NCI-H526 treated with DMSO at 0.1 percent for 48 hours (cell line): Measurements from ENCODE around the gene CLMN.
A peak's percentile ranks its signal among the peaks of the same experiment; 100 is the strongest.
"Not testable (repeated sequence)": the region's sequence is repeated elsewhere in the genome, so short reads cannot be mapped to it uniquely, and the experiment has no call there.

Experiments used
- DNase-seq: peaks from one replicate; lab custom pipeline; 2025; lab: John Stamatoyannopoulos, UW

The CLMN gene

DNA sequence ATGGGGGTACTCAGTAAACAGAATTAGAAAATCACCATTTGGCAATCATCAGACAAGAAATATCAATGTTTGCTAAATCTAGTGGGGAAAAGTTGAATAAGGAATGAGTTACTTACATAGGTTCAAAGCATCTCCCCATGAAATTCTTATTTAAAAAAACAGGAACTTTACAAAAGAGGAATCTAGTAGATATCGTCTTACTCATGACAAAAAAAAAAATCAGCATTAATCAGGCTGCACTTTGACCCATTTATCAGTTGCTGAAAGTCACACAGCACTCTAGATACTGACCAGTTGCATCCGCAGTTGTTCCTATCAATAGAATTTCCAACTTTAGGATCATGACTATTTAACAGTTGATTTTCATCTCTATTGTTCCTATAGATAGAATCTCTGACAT lies 156.6 kb downstream of the CLMN start:
- no peak for DNase-seq

DNA sequence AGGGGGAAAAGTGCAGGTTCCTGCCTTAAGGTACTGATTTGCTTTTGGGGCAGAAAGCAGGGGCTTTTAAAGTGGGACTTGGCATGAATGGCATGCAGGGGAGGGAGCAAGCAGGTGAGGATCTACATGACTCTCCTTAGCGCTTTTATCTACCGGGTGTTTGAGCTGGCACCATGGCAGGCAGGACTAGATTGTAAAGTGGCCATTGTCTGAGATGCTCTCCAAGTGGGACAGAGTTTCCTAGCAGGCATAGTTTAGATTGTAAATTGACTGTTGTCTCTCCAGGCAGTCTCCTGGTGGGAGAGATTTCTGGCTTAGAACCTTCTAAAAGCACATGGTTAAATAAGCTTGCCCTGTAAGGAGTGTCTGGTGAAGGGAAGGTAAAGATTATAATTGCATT lies 157.1 kb downstream of the CLMN start:
- no peak for DNase-seq

DNA sequence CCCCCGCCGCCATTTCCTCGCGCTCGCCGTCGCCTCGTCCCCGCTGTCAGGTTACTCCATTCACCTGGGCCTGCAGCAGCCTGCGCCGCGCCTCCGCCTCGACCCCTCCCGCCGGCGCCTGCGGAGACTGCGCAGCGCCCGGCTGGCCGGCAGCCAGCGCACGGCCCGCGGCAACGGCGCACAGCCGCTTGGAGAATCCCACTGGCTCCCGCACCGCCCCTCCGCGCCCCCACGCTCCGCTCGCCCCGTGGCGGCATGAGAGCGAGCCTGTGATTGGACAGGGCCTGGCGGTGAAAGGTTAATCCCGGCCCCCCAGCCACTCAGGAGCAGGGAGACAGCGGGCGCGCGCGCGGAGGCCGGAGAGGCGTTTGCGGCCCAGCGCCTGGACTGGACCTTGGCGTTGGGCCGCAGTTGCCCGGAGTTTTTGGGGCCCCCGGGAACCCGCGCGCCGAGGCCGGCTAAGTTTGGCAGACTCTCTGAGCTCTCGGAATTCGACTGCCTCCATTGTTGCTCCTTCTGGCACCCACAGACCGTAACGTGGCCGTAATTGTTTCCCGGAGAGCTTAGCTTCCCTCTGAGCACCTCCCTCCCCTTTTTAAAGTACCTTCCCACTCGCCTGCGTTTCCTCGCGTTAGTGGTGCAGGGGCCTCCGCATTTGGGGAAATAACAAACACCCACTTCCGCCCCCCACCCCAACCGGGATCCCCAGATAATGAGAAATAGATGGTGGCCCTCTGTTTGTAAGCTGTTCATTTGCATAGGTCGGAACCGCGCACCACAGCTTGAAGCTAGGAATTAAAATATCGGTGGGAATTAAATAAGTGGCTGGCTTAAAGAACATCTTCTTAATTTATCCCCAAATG lies 162.2 kb downstream of the CLMN start, which contains the start of gene DICER1:
Gene DICER1 (minus strand): TSS at position 203 of the 863 bp plus-strand sequence. CDS start 24,071 bp downstream, outside the sequence.
- DNase-seq, result peak; percentile 83

DNA sequence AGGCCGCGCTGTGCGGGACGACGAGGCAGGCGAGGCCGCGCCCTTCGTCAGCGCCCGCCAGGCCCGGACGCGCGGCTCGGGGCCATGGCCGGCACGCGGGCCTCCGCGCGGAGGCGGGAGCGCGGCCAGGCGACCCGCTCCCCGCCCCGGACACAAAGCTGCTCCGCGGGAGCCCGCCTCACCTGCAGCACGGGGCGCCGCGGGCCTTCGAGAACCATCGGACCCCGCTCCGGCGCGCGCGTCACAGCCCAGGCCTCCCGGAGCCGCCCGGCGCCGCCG lies 162.7 kb downstream of the CLMN start:
- DNase-seq, result no peak

DNA sequence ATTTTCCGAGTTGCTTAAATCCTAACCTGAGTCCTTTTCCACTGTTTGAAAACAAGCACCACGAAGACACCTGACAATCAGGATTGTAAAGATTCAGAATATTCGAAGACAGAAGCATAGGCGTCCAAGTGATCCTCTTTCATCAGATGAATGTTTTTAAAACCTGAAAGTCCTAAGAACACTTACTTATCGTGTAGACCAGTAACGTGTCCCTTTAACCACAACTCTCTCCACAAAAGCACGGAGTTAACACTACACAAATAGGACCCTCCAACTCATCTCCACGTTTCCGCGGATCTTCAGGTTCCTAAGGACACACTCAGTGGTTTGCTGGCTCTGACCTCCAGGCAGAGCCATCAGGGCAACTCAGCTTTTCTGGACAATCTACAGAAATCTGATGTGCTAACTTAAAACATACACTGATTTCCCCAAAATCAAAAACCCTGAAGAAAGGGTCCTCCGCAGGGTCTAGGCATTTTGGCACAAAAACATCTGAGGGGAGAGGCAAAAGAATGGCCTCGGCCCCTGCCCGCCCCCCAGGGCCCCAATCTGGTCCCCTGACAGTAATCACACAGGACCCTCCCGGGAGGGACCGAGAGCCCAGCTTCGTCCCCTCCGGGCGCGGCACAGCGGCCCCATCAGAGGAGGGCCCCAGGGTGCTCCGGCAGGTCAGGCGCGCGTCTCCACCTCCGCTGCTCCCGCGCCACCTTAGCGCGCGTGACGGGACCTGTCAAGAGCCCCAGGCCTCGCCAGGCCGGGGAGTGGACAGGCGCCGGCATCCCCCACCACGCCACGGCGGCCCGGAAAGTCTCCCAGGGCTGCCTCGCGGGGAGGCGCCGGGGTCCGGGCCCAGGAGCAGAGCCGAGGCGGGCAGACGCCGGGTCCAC lies 163.3 kb downstream of the CLMN start:
- DNase-seq, result no peak

DNA sequence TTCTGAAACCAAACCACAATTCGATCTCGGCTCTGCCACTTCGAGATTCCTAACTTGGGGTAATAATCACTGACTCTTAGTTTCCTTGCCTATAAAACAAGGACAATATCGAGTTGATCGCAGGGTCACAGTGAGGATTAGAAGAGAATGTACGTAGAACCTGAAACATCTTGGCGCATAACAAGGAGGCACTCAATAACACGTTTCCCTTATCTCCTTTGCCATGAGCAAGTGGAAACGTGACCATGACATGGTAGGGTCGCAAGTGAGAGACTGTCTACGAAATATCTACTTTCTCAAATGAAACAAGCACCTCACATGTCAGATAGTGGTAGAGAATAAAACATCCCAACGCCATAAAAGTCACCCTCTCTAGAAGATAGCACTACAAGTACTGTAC lies 164.7 kb downstream of the CLMN start:
- DNase-seq, result no peak

DNA sequence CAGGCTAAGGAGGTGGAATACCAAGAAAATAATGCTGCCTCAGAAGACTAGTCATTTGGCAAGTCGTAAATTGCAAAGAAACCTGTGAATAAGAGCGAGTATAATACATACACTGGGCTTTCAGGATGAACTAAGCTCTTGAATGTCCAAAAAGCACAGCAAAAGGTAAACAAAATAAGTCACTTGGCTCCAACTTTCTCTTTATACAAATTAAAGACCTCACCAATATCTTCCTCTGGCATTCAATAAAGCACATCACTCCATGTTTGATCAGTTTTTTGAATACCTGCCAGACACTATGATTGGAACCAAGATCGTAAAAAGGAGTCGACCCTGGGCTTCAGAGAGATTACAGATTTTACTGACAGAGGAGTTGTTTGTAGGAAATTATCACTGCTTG lies 165.8 kb downstream of the CLMN start:
- no peak for DNase-seq

DNA sequence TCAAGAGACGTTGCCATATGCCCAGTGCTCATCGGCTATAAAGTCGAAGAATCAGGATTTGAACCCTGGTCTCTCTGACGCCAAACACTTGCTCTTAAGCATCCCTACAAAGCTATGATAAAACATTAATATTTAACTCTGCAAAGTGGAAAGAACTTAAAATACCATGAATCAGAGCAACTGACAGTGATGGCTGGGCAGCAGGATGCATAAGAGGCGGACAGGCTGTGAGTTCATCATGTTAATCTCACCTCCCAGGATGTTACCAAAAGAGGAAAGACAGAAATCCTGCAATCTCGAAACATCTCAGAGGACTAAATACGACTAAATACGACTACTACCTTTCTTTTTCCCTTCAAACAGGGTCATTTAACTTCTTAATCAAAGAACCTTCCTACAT lies 168.1 kb downstream of the CLMN start:
- DNase-seq, result no peak

DNA sequence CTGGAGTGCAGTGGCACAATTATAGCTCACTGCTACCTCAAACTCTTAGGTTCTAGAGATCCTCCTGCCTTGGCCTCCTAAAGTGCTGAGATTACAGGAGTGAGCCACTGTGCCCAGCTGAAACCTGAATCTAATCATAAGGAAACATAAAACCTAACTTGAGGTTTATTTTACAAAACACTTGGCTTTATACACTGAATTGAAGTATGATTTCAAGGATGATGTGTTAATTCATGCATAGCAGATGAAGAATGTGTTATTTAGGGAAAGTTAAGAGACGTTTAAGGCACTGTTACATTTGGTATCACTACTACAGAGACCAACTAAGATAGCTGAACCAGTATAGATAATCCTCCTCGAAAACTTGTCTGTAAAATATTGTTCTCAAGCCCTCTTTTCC lies 168.8 kb downstream of the CLMN start:
- no peak for DNase-seq

DNA sequence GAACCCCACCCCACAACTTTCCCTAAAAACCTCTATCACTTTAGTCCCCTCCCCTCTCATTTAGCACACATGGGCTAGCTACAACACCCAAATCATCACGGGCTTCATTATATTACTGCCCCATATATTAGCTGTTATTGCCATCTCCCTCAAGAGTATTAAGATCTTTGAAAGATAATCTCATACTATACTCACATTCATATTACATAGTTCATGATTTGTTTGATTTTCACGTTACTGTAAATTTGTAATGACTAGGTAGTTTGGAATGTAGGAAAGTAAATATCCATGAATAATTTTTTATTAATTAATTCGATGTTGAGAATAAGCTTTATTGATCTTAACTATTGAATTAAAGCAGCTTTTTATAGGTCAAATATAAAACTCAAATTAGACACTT lies 170.3 kb downstream of the CLMN start:
- no peak for DNase-seq

DNA sequence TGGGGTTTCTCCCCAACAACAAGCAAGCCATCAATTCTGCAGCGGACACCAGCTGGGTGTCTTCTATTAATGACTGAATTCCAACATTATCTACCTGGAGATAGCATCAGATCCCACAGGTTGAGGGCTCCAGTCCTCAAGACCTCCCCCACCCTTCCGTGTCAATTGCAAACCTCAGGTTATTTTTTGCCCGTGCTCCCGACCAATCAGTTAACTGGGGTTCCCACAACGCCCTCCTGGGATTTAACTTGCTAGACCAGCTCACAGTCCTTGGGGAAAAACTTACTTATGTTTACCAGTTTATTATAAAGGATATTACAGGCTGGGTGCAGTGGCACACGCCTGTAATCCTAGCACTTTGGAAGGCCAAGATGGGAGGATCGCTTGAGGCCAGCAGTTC lies 172.1 kb downstream of the CLMN start:
- no peak for DNase-seq

DNA sequence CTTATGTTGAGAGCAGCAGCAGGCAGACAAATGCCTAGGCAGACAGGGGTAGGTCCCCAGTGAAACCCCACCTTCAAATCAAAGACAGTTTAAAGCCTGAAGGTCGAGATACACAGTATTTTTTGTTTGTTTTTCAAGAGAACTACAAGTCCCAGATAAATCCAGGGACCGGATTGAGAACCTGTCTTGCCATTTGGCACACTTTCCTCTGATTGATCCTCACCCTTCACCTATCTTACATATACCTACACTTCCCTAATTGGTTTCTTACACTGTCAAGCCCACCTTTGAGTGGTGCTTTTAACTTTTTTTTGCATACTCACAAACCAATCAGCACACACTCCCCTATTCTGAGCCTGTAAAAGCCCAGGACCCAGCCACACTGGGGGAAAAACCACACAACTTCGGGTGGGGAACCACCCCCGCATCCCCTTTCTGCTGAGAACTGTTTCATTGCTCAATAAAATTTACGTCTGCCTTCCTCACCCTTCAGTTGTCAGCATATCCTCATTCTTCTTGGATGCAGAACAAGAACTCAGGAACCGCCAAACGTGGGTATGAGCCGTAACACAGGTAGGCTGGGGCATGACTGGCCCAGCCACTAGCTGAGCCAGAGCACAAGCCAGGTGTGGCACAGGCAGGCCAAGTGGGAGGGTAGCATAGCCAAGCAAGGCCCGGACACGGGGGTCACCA lies 173.5 kb downstream of the CLMN start:
- no peak for DNase-seq

DNA sequence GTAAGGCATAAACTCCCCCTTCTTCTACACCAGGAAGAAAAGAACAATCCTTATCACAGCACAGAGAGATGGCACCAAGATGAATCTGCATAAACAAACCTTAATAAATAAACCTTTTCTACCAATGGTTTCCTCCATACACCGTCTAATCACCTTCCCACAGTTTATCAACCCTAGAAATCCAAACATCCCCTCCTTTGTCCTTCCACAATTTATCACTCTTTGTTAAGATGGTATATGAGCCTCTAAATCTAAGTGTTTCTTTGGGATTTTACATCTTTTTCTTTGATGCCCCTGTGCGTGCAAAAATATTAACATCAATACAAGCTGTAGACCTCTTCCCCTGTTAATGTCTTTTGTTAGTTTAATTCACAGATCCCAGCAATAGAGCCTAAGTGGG lies 174.9 kb downstream of the CLMN start:
- DNase-seq, result no peak

DNA sequence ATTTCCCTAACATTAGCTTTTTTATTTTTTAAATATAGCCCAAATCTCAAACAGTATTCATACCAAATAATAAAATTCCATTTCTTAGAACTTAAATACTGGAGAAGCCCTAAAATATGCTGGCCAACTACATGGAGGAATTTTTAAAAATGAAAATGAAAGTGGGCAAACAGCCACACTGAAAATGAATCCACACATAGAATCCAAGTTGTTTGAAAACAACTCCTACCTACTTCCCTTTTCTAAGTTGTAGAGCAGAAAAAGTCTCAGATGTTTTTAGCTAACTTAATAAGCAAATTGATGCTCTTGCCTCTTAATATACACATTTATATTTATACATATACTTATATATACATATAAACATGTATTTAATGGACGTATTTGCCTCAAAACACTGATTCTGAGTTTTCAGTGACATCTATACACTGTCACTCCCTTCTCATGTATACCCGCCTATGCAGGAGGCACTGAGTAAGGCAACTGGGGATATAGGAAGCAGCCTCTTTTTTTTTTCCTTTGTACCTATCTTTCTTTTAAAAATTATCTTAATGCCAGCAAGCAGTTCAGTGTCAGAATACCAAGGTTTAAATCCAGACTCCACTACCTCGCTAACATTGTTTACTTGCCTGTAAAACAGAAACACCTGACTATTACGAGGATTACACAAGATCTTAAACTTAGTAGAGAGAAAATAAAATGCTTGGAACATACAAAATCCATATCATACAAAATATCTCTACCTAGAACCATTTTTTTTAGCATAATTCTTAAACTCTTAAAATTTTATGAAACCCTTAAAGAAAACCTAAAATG lies 175.7 kb downstream of the CLMN start:
- DNase-seq, result no peak

DNA sequence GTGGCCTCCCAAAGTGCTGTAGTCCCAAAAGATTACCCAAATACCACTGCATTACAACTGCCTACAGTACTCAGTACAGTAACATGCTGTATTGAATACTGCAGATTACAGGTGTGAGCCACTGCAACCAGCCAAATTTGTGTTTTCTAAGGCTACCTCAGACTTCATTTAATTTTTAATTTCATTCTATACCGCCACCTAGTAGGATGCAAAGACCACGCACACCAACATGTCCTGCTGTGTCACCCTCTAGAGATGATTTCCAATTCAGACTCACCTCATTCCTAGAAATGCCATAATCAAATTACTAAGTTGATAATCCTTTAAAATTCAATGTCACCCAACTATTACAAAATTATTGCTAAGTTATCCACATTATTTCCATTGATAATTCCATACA lies 177.5 kb downstream of the CLMN start:
- DNase-seq, result no peak

DNA sequence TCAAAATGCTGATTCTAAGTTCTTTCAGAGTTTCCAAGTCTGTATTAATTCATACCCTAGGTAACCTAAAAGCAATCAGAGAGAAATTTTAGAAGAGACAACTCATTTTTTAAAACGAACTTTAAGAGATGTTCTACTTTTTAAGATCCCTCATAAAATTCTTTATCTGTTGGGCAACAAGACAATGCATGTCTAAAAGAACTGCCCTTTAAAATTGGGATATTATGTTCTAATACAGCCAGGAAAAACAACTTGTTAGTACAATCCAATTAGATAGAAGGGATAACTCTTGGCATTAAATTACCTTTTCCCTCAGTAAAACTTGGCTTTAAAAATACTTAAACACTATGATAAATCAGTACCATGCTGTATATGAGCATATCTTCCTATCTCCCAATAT lies 178.0 kb downstream of the CLMN start:
- DNase-seq, result no peak

DNA sequence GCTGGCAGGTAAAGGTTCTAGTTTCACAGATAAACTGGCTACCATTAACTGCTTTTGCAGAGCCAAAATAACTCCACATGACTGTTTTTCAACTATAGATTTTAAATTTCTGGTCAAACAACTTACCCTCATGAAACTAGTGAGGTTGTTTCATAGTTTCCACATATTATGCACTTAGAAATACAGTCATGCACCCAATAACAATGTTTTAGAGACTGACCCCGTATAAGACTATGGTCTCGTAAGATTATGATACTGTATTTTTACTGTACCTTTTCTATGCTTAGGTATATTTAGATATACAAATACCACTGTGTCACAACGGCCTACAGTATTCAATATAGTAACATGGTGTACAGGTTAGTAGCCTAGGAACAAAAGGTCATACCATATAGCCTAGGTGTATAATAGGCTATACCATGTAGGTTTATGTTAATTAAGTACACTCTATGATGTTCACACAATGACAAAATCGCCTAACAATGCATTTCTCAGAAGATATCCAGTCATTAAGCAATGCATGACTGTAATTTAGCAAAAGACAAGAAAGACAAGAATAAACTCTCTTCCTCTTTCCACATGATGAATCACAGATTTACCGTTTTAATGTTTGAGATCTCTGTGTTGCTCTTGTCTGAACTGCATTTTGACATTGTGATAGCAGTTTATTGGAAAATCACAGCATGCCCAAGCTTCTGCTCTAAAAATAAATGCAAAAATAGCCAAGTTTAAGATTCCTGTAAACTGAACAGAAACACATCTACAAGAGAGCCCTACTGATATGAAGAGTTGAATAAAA lies 179.4 kb downstream of the CLMN start:
- DNase-seq, result no peak

DNA sequence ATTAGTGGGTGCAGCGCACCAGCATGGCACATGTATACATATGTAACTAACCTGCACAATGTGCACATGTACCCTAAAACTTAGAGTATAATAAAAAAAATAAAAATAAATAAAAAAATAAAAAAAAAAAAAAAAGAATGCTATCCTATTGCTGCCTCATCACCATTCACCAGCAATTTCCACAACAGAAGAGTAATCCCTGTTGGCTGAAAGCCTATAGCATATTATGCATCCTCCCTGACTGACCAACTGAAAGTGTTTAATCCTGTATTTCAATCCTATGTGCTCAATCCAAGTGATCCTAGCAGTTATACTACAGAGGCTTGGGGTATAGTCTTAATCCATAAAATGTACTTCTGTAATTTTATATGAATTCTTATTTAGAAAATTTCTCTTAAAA lies 180.8 kb downstream of the CLMN start:
- no peak for DNase-seq

DNA sequence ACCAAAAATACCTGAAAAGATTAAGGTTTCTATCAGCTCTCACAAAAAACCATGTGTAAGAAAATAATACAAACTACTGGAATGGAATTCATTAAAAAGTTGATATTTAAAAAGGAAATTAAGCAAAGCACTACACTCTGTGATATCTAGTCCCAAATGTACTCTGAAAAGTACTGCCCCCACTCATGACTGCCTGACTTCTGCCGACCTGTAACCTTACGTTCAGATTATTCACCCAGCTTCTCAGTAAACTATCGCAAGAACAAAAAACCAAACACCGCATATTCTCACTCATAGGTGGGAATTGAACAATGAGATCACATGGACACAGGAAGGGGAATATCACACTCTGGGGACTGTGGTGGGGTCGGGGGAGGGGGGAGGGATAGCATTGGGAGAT lies 181.3 kb downstream of the CLMN start:
- DNase-seq, result not testable (repeated sequence)

DNA sequence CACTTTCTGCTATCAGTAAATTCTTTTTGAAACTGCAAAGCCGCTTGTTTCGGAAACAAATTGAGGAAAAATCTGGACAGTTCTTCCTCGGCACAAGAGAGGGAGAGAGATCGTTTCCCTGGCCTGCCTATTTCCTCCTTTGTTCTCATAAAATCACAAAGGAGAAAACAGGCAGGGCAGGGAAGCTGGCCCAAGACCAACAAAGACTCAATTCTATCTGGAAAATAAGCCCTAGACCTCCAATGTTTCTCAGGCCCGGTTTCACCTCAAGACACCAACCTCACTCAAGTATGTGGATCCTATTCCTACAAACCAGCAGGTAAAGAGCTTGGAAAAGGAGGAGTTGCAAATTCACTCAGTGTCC lies 181.9 kb downstream of the CLMN start:
- DNase-seq, result no peak

DNA sequence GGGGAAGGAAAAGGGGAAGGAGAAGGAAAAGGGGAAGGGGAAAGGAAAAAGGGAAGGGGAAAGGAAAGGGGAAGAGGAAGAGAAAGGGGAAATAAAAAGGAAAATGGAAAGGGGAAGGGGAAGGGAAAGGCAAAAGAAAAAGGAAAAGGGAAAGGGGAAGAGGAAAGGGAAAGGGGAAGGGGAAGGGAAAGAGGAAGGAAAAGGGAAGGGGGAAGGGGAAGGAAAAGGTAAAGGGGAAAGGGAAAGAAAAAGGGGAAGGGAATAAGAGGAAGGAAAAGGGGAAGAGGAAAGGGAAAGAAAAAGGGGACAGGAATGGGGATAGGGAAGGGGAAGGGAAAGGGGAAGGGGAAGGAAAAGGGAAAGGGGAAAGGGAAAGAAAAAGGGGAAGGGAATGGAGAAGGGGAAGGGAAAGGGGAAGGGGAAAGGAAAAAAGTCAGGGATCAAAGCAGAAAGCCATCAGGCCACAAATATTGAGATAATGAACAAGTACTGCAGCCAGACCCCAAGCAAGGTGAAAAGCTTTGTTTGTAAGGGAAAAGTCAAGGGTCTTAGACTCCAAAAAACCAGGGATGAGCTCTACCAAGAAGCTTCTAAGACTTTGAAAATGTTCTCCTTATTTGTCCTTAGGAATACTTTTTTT lies 182.4 kb downstream of the CLMN start:
- no peak for DNase-seq
